GM21447 (cell line): ENCODE measurements around the gene MYH15.

Experiments
- ATAC-seq: cut with Tn5 transposase; IDR thresholded peaks from one replicate; pipeline ENCODE4 v1.9.1; 2021; ENCODE audit not compliant: unreplicated experiment

Gene MYH15

DNA sequence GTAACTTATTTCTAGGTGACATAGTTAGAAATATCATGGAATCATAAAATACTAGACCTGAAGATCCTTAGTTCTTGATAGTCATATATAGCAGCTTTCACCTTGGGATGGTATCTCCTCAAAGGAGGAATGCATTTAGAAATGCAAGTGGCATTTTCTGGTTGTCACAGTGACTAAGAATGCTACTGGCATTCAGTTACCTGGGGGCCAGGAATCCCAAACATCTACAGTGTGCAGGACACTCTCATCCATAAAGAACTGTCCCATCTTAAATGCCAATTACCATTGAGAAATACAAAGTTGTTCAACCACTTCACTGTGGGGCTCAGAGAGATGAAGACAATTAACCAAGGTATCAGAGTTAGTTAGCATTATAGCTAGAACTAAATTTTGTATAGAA, 36.7 kb downstream of the MYH15 start:
- no peak for ATAC-seq

- no peak for ATAC-seq
Measured at GRCh38 chr3:108472001-108472591, 38.3 kb downstream of the MYH15 start.

DNA sequence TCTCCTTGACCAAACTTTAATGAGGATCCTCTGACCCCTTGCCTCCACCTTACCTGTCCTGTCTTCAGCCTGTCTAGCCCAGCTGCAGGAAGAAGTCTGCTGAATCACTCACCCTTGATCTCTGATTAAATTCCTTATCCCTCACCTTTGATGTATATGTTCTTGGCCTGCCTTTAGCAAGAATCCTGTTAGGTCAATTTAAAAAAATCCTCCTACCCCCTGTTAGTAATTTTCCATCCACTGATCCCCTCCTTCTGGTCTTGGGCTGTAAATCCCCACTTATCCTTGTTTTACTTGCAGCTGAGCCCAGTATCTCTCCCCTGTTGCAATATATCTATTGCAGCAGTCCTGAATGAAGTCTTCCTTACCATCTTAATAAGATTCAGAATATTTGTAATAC, 39.0 kb downstream of the MYH15 start:
- ATAC-seq, result no peak

- no peak for ATAC-seq
Measured at GRCh38 chr3:108469126-108469525, 41.3 kb downstream of the MYH15 start.

GRCh38 chr3:108468577-108468976, 41.8 kb downstream of the MYH15 start:
- no peak for ATAC-seq

DNA sequence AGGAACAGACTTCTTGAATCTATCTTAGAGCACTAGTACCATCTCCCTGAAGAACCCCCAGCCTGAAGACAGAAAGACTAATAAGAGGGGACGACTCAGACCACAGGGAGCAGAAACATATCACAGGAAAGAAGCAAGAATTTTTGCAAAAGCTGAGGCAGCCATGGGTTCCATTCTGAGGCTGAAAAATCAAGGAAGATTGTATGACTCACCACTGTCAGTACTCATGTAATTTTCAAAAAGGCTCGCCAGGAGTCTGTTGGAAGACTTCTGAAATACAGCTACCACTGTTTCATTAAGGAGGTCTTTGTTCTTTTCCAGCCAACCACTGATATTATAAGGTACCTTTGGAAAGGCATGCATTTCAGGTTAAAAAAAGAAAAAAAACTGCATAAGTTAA, 47.5 kb downstream of the MYH15 start:
- no peak for ATAC-seq

GRCh38 chr3:108461661-108462111, 48.7 kb downstream of the MYH15 start:
- peak; percentile 75 for ATAC-seq

GRCh38 chr3:108459225-108459624, 51.2 kb downstream of the MYH15 start:
- ATAC-seq, result no peak

GRCh38 chr3:108455212-108455705, 55.1 kb downstream of the MYH15 start:
- no peak for ATAC-seq

DNA sequence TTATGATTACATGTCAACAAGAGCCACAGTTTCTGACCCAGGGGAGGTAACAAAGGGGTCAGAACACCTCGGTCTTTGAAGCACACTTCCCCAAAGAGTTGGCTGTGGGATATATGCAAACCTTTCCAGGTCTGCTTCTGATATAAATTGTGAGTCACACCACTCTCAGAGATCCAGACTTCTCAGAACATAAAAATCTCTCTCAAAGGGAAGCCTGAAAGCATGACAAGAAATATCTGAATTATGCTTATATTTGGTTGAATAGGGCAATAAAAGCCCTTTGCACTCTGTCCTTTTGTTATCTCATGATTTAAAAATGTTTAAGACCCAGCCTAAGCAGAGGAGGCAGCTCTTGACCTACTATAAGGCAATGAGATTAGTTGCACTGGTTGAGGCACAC, 56.8 kb downstream of the MYH15 start:
- no peak for ATAC-seq

- no peak for ATAC-seq
Measured at GRCh38 chr3:108450444-108450843, 60.0 kb downstream of the MYH15 start.

GRCh38 chr3:108448593-108448992, 61.8 kb downstream of the MYH15 start:
- ATAC-seq, result no peak

DNA sequence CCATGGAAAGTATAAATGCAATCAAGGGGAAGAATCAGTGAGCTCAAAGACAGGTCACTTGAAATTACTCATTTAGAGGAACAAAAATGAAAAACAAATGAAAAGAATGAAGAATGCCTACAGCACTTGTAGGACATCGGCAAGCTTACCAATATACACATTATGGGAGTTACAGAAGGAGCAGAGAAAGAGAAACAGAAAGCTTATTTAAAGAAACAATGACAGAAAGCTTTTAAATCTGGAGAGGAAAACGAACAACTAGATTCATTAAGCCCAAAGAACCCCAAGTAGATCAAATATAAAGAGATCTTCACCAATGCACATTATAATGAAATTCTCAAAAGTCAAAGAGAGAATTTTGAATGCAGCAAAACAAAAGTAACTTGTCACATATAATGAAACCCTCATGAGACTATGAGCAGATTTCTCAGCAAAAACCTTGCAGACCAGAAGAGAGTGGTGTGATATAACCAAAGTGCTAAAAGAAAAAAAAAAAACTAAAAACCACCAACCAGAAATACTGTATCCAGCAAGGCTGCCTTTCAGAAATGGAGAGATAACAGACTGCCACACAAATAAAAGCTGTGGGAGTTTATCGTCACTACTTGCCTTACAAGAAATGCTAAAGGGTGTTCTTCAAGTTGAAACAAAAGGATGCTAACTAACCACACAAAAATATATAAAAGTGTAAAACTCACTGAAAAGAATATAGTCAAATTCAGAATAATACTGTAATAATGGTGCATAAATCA, 63.1 kb downstream of the MYH15 start:
- ATAC-seq, result no peak

- ATAC-seq, result no peak
Measured at GRCh38 chr3:108442281-108442680, 68.1 kb downstream of the MYH15 start.

GRCh38 chr3:108441518-108441917, 68.9 kb downstream of the MYH15 start:
- ATAC-seq, result no peak

- ATAC-seq, result no peak
Measured at GRCh38 chr3:108441071-108441507, 69.3 kb downstream of the MYH15 start.

- no peak for ATAC-seq
Measured at GRCh38 chr3:108438542-108438941, 71.9 kb downstream of the MYH15 start.

GRCh38 chr3:108437439-108437838, 73.0 kb downstream of the MYH15 start:
- no peak for ATAC-seq

- no peak for ATAC-seq
Measured at GRCh38 chr3:108433928-108434327, 76.5 kb downstream of the MYH15 start.

DNA sequence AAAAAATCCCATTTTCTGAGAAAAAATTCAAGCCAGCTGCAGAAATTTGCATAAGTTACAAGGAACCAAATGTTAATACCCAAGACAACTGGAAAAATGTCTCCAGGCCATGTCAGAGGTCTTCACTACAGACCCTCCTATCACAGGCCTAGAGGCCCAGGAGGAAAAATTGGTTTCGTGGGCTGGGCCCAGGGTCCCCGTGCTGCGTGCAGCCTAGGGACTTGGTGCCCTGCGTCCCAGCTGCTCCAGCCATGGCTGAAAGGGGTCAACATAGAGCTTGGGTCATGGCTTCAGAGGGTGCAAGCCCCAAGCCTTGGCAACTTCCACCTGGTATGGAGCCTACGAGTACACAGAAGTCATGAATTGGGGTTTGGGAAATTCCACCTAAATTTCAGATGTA, 78.0 kb downstream of the MYH15 start:
- no peak for ATAC-seq

DNA sequence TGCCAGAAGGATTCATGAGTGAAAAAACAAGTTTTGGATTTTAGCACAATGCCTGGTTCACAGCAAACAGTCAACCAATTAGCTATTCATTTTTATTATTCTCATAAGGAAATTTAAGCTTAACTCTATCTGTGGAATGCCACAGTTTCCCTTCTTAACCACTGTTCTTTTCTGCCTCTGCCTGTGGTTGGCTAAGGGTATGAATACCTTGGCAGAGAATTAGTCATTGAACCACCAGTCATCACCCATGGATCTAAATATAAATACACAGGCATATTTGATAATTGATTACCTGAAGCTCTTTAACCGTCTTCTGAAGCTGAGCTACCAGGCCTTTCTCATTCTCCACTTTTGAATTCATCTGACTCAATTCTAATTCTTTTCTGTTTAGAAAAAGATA, 79.9 kb downstream of the MYH15 start:
- no peak for ATAC-seq

GRCh38 chr3:108428586-108428985, 81.8 kb downstream of the MYH15 start:
- ATAC-seq, result no peak

DNA sequence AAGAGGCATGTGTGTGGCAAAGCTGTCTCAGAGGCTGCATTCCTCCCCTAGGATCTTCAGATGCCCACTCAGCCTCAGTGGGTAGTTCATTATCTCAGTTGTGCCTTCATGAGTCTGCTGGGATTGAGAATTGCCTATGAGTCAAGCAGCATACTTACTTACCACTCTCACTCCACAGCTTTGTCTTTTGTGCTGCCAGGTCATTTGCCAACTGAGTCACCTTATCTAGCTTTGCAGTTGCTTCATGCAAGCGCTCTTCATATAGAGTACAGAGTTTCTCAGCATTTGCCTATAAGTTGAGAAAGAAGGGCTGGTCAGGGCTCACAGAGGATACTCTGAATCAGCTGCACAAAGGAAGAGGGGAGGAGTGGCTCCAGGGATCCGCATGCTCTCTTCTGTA, 89.5 kb downstream of the MYH15 start:
- no peak for ATAC-seq
